Measurements from ENCODE around the gene TBL1X. TPM values are rescaled to one million over a fixed set of nuclear protein-coding genes. Genes with fewer than 3 reads are reported as not detected.

The TBL1X gene
- total and polyA plus RNA-seq, 10 of the 15 experiments (the other 5 are each of a cell fraction or from before 2014, with no cell fraction given): 4.4 to 26.3 (median 10.6) TPM

- ChIA-PET SMC1A (ENCODE audit: uncharacterized antibody, unreplicated experiment) (no interaction called here), POLR2A (no interaction called here), RAD21 (ENCODE audit: unreplicated experiment) (no interaction called here), CTCF (no interaction called here)
- no peak for FAIRE-seq
- intact Hi-C loops (cut with micrococcal nuclease; ENCODE audit: unreplicated experiment) (no loop called here), in situ Hi-C loops (cut with MboI) (no loop called here)
- no peak for TF ChIP-seq EGR1 (IDR thresholded peaks at IDR 0.05; ENCODE audit: borderline replicate concordance in 1 of 2, low read depth in 2 of 2, low read length in 2 of 2)
- no peak for TF ChIP-seq RAD51 (IDR thresholded peaks at IDR 0.05)
- Histone ChIP-seq H3K27me3 (replicated peaks in 1 of 2; ENCODE audit: control insufficient read depth in 2 of 2, insufficient read depth in 2 of 2, low read length in 1 of 2) (no peaks in the 10 kb centered on the region), H2AFZ (ENCODE audit: control insufficient read depth, low read depth, low read length) (no peak overlapping the region), H3K9ac (ENCODE audit: control insufficient read depth, insufficient read depth, low read length) (no peak overlapping the region), H3K36me3 (ENCODE audit: control insufficient read depth in 2 of 2, insufficient read depth in 2 of 2, low read length in 1 of 2) (no peaks in the 10 kb centered on the region), H4K20me1 (ENCODE audit: control insufficient read depth, insufficient read depth) (no peaks in the 10 kb centered on the region), H3K79me2 (ENCODE audit: control insufficient read depth, insufficient read depth, low read length) (no peaks in the 10 kb centered on the region), H3K4me2 (ENCODE audit: control insufficient read depth, insufficient read depth) (no peak overlapping the region), H3K9me3 (replicated peaks; ENCODE audit: control insufficient read depth, insufficient read depth, low read length) (no peaks in the 10 kb centered on the region), H3K27ac (ENCODE audit: control insufficient read depth, insufficient read depth) (no peak overlapping the region), H3K4me1 (ENCODE audit: control insufficient read depth, insufficient read depth, low read length) (no peaks in the 10 kb centered on the region), H3K4me3 (no peak overlapping the region)
- WGBS (ENCODE audit: insufficient coverage, insufficient replicate concordance, low lambda C conversion rate, missing lambda C conversion rate): 44% methylated on average over 6 of the region's 6 CpGs
- no peak for DNase-seq (ENCODE audit: low read depth, low spot score)
- ATAC-seq: no peak
- BruUV-seq (replicated peaks): no TSS peak
Measured at GRCh38 chrX:9520217-9520590, 55.3 kb downstream of the TBL1X start.

DNA sequence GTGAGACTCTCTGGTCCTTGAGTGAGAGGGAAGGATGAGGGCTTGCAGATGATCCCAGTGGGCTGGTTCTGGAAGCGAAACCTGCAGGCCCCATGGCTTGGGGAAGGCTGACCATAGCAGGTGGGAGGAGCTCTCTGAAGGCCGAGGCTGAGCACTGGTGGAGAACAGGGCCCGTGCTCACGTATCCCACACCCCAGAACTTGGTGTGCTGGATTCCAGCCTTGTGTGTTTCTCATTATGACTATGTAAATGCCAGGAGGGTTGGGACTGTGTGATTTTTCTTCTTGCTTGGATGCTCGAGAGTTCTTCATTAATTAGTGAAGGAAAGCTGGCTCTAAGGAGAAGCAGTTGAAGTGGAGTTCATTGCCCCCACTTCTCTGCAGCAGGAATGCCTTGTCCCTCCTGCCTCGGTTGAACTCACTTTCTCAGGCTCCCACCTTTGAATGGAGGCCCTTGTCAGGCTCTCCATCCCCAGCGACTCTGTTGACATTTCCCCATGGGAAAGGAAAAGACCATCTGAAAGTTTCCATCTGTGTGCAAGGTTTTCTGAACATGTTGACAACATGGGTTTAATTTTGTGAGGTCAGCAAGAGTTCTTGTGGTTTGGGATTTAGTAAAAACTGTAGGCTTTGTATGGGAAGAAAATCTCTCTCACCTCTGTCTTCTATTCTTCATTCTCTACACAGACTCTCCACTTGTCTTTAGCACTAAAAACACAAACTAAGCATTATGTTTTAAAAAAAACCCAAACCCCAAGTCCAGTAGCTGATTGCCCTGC, 57.7 kb downstream of the TBL1X start:
- ChIA-PET SMC1A (ENCODE audit: uncharacterized antibody, unreplicated experiment) (no interaction called here), POLR2A (interaction anchor here (0.7 kb wide), 1 partner anchor 8 kb away, joined by 4 read pairs; no protein-coding TSS in a partner anchor), CTCF (no interaction called here), RAD21 (ENCODE audit: unreplicated experiment) (no interaction called here)
- Histone ChIP-seq H3K79me2 (ENCODE audit: control insufficient read depth, insufficient read depth, low read length) (no peaks in the 10 kb centered on the region), H3K9ac (ENCODE audit: control insufficient read depth, insufficient read depth, low read length) (no peak overlapping the region), H3K36me3 (ENCODE audit: control insufficient read depth in 2 of 2, insufficient read depth in 2 of 2, low read length in 1 of 2) (no peaks in the 10 kb centered on the region), H3K27ac (ENCODE audit: control insufficient read depth, insufficient read depth) (no peak overlapping the region), H3K9me3 (replicated peaks; ENCODE audit: control insufficient read depth, insufficient read depth, low read length) (no peaks in the 10 kb centered on the region), H3K27me3 (replicated peaks in 1 of 2; ENCODE audit: control insufficient read depth in 2 of 2, insufficient read depth in 2 of 2, low read length in 1 of 2) (no peaks in the 10 kb centered on the region), H3K4me2 (ENCODE audit: control insufficient read depth, insufficient read depth) (no peak overlapping the region), H4K20me1 (ENCODE audit: control insufficient read depth, insufficient read depth) (no peaks in the 10 kb centered on the region), H3K4me3 (no peak overlapping the region), H2AFZ (ENCODE audit: control insufficient read depth, low read depth, low read length) (no peak overlapping the region), H3K4me1 (ENCODE audit: control insufficient read depth, insufficient read depth, low read length) (no peaks in the 10 kb centered on the region)
- no peak for DNase-seq (ENCODE audit: low read depth, low spot score)
- 58% methylated on average over 7 of the region's 7 CpGs for WGBS (ENCODE audit: insufficient coverage, insufficient replicate concordance, low lambda C conversion rate, missing lambda C conversion rate)
- FAIRE-seq: no peak
- in situ Hi-C loops (cut with MboI): no loop called here
- intact Hi-C loops (cut with micrococcal nuclease; ENCODE audit: unreplicated experiment): no loop called here
- ATAC-seq: no peak
- TF ChIP-seq RELB (IDR thresholded peaks at IDR 0.05; ENCODE audit: low read depth) (no peak), TCF12 (IDR thresholded peaks at IDR 0.05; ENCODE audit: low read depth, low read length) (no peak), ZZZ3 (IDR thresholded peaks at IDR 0.05; ENCODE audit: control insufficient read depth, insufficient read length, low read depth) (no peak), CHD4 (IDR thresholded peaks at IDR 0.05) (no peak)
- no TSS peak for BruUV-seq (replicated peaks)

Measured in GM12878 (cell line).